Erythroblast (primary cell): ENCODE results near the gene EPHB1.

ENCODE experiments used
- DNase-seq, 2 experiments: peaks; one replicate each; lab custom pipeline; 2025; lab: John Stamatoyannopoulos, UW
- GATA1 ChIP-seq: IDR thresholded peaks from 2 replicates; pipeline ENCODE4 v1.6.1; 2011; ENCODE audit warnings: low read depth, mild to moderate bottlenecking, control low read depth, low read length, moderate library complexity
- POLR2A ChIP-seq: IDR thresholded peaks from 2 replicates; pipeline ENCODE4 v1.6.1; 2011; ENCODE audit warnings: mild to moderate bottlenecking, low read length

EPHB1 gene

GRCh38 chr3:135071483-135071882, 276.4 kb downstream of the EPHB1 start:
- TF ChIP-seq POLR2A (no peak), GATA1 (no peak)
- no peak for DNase-seq

GRCh38 chr3:135072431-135072830, 277.4 kb downstream of the EPHB1 start:
- TF ChIP-seq GATA1 = no peak
- no peak for TF ChIP-seq POLR2A
- DNase-seq = no peak

DNA sequence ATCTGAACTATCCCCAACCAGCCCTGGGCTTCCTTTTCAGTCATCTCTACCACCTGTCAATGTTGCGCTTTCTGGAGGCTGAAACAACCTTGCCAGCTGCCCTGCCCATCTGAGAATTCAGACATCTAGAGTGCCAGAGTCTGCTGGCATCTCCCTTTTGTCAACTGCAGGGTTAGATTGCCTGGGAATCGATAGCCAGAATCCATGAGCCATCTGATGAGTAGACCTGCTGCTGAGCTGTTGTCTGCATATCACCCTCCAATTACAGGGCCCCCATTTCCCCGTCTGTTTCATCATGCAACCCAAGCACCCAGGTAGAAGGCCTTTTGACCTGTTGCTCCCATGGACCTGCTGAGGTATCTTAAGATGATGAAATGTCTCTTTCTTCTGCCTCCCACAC, 280.1 kb downstream of the EPHB1 start:
- no peak for DNase-seq
- TF ChIP-seq POLR2A (no peak), GATA1 (no peak)

DNA sequence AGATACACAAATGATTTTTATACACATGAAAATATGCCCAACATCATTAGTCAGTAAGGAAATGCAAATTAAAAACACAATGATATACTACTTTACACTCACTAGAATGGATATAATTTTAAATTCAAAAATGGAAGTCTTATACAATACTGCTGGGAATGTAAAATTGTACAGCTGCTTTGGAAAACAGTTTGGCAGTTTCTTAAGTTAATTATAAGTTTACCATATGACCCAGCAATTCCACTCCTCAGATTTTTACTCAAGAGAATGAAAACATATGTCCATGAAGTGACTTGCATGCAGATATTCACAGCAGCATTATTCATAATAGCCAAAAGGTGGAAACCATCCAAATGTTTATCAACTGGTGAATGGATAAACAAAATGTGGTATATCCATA, 281.3 kb downstream of the EPHB1 start:
- no peak for DNase-seq
- TF ChIP-seq POLR2A (no peak), GATA1 (no peak)

DNA sequence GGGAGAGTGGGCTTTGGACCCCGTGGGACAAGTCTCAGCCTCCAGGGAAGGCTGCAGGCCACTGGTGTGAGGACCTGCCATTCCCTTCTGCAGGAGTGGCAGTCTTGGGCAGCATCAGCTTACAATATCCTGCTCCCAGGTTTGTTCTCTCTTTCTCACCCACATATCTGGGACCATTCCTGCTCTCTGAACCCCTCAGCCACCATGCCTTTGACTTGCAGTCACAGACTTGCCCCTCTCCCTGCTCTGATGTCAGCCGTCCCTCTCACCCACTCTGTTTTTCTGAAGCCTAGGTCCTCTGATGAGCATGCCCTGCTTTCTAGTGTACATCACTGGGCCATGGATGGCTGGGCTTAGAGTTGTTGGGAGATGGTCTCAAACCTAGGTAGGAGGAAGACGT, 282.1 kb downstream of the EPHB1 start:
- no peak for DNase-seq
- TF ChIP-seq POLR2A (no peak), GATA1 (no peak)

DNA sequence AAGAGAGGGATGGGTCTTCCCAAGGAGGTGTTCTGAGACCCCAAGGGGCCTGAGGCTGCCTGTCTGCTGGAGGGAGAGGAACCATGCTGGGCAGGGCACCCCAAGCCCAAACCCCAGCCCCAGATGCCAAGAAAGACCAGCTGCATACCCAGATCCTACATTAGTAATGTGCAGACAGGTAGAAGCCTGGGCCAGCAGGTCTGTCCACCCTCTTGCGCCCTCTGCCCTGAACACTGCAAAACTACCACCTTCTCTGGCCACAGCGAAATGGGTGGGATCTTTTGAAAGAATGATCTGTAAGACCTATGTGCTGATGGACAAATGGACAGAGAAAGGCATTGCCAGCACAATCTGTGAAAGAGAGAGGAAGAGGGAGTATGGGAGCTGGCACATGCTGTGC, 283.2 kb downstream of the EPHB1 start:
- TF ChIP-seq GATA1 (no peak), POLR2A (no peak)

GRCh38 chr3:135079095-135079494, 284.0 kb downstream of the EPHB1 start:
- TF ChIP-seq GATA1 = no peak
- TF ChIP-seq POLR2A = no peak
- no peak for DNase-seq

More for the DNA sequence above, 283.2 kb downstream of the EPHB1 start:
- DNase-seq = no peak

DNA sequence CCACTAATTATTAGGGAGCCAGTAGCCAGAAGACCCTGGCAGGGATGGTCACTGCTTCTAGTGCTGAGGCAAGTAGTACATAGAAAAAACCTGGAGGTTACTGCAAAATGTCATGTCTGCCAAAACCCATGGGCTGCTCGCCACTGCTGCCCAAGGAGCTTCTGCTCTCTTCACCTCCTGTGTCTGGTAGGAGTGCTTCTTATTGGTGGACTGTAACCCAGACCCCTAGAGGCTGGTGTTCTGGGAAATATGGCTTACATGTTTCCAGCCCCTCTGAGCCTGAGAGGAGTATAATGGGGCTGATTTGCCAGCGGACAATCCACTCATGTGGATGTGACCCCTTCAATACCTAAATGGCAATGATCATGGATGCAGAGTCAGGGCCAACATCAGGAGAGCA, 286.4 kb downstream of the EPHB1 start:
- TF ChIP-seq GATA1 = no peak
- no peak for TF ChIP-seq POLR2A
- no peak for DNase-seq

DNA sequence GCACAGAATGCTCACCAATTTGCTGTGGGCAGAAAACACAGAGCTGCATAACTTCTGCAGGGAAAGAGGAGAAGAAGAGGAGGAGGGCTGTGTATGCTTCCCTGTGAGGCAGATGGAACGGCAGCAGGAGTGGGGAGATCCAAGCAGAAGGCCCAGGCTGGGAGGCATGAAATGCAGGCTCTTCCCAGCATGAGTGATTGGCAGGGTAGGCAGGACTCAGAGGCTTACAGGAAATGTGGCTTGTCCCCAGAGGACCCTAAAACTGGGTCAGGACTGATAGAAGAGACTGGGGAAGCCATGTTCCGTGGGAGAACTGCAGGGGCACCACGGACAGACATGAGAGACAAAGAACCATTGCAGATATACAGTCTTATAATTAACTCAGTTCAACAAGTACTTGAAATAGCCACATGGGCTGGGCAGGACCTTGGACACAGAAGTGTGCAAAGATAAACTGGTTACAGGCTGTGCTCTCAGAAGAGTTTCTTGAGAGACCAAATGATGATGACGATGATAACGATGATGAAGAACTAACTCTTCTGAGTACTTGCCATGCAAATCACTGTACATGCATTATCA, 286.9 kb downstream of the EPHB1 start:
- DNase-seq = no peak
- no peak for TF ChIP-seq POLR2A

DNA sequence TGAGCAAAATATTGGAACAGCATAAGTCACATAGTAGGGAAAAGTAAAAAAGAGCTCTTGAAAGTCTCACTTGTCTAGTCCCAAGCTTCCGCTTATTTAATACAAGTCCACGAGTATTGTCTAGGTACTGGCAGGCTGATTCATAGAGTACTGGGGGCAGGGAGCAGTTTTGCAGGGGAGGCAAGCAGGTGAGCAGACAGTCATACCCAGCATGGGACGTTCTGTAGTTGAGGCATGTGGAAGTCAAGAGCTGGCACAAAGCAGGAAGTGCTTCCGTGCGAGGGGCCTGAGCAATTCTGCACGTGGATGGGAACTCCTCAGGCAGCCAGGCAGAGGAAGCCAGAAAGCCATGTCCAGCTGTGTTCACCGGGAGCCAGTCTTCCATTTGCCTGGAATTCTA, 287.6 kb downstream of the EPHB1 start:
- TF ChIP-seq GATA1 (no peak), POLR2A (no peak)
- DNase-seq = no peak

- DNase-seq = no peak
Measured at GRCh38 chr3:135083179-135083578, 288.1 kb downstream of the EPHB1 start.

DNA sequence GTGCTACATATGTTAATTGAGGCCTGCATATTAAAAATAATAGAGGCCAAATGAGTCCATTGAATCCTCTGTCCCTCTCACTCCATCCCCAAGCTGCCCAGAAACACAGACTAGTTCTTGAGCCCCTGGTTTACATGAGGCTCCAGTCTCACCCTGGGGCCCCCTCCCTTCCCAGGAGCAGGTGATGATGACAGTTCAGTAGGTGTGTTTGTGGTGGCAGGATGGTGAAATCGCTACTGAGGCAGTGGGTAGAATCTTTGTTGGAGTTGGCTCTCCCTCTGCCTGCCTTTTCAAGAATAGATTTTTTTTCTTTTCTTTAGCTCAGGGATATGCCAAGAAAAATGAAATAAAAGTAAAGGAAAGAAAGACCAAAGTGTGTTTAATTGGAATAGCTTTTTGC, 288.7 kb downstream of the EPHB1 start:
- no peak for DNase-seq
- TF ChIP-seq GATA1 = no peak
- no peak for TF ChIP-seq POLR2A

More at GRCh38 chr3:135083179-135083578, 288.1 kb downstream of the EPHB1 start:
- no peak for TF ChIP-seq POLR2A
- no peak for TF ChIP-seq GATA1

GRCh38 chr3:135084405-135084804, 289.3 kb downstream of the EPHB1 start:
- TF ChIP-seq POLR2A (no peak), GATA1 (no peak)
- no peak for DNase-seq

GRCh38 chr3:135084976-135085375, 289.9 kb downstream of the EPHB1 start:
- no peak for TF ChIP-seq POLR2A
- DNase-seq = no peak

GRCh38 chr3:135085652-135086436, 290.8 kb downstream of the EPHB1 start:
- no peak for DNase-seq
- no peak for TF ChIP-seq POLR2A
